Cardiac septum (tissue), 1 donor: Measurements from ENCODE around the gene SETDB2. TPM values are rescaled to one million over a fixed set of nuclear protein-coding genes. Genes with fewer than 3 reads are reported as not detected.

ENCODE experiments used
- DNase-seq: peaks from one replicate; pipeline ENCODE4 v3.0.0-alpha.2; 2020; ENCODE audit warnings: low spot score
- intact Hi-C: fragments of 100-400 bp; cut with DNase I; formaldehyde crosslinking; loops from one replicate; pipeline ENCODE4 v1.14.0; 2022
- total RNA-seq: library from RNA; stranded (reverse); fragmentation: NEBNext Ultra II Directional; extraction: Animal tissue kit (Norgen Biotek cat#: 25700); gene quantifications from one replicate; pipeline ENCODE4 v1.2.1, GENCODE V29; 2021
- donor health status: DM: no; HTN: no; CAD: no.

Gene SETDB2
- total RNA-seq, 1 donor from 2014 or later: 11.2 TPM

- no peak for DNase-seq
- intact Hi-C loops: no loop called here
Measured at GRCh38 chr13:49424011-49424560, 20.0 kb upstream of the SETDB2 start.

- no peak for DNase-seq
- intact Hi-C loops: no loop called here
Measured at GRCh38 chr13:49428041-49428763, 15.9 kb upstream of the SETDB2 start.

GRCh38 chr13:49429121-49429520 is 15.0 kb upstream of the SETDB2 start:
- no peak for DNase-seq

GRCh38 chr13:49435992-49436391 is 8.1 kb upstream of the SETDB2 start:
- intact Hi-C loops: loop anchor here (2.0 kb wide), 1 partner anchor 135 kb away; no protein-coding TSS in a partner anchor
- DNase-seq: no peak

More at GRCh38 chr13:49429121-49429520, 15.0 kb upstream of the SETDB2 start:
- intact Hi-C loops: no loop called here

GRCh38 chr13:49436890-49437289 is 7.2 kb upstream of the SETDB2 start:
- DNase-seq: no peak
- intact Hi-C loops: loop anchor here (2.0 kb wide), 1 partner anchor 136 kb away; no protein-coding TSS in a partner anchor

- intact Hi-C loops: loop anchor here (2.0 kb wide), 1 partner anchor 137 kb away; no protein-coding TSS in a partner anchor
- DNase-seq: no peak
Measured at GRCh38 chr13:49437705-49438104, 6.4 kb upstream of the SETDB2 start.

GRCh38 chr13:49439609-49440008 is 4.5 kb upstream of the SETDB2 start:
- DNase-seq: no peak
- intact Hi-C loops: loop anchor here (5.0 kb wide), 1 partner anchor 168 kb away; no protein-coding TSS in a partner anchor

- intact Hi-C loops: loop anchor here (5.0 kb wide), 1 partner anchor 166 kb away; no protein-coding TSS in a partner anchor
Measured at GRCh38 chr13:49441312-49441711, 2.8 kb upstream of the SETDB2 start.

GRCh38 chr13:49441846-49442245 is 2.2 kb upstream of the SETDB2 start:
- intact Hi-C loops: loop anchor here (5.0 kb wide), 1 partner anchor 165 kb away; no protein-coding TSS in a partner anchor
- no peak for DNase-seq

More at GRCh38 chr13:49441312-49441711, 2.8 kb upstream of the SETDB2 start:
- DNase-seq: no peak

GRCh38 chr13:49443357-49443703 is 744 bp upstream of the SETDB2 start:
- DNase-seq: no peak
- intact Hi-C loops: loop anchor here (5.0 kb wide), 1 partner anchor 164 kb away; no protein-coding TSS in a partner anchor

GRCh38 chr13:49444524-49445395 is 686 bp downstream of the SETDB2 start:
- no peak for DNase-seq
- intact Hi-C loops: loop anchor here (2.0 to 5.0 kb wide), 2 partner anchors 52 to 163 kb away; no protein-coding TSS in a partner anchor

GRCh38 chr13:49446473-49446872 is 2.4 kb downstream of the SETDB2 start:
- intact Hi-C loops: loop anchor here (2.0 kb wide), 1 partner anchor 138 kb away; the partner anchor contains the start of gene RCBTB1

GRCh38 chr13:49448753-49449152 is 4.7 kb downstream of the SETDB2 start:
- DNase-seq: no peak
- intact Hi-C loops: no loop called here

More at GRCh38 chr13:49446473-49446872, 2.4 kb downstream of the SETDB2 start:
- no peak for DNase-seq

GRCh38 chr13:49450105-49450819 is 6.2 kb downstream of the SETDB2 start:
- intact Hi-C loops: no loop called here

GRCh38 chr13:49452725-49453457 is 8.8 kb downstream of the SETDB2 start:
- no peak for DNase-seq
- intact Hi-C loops: no loop called here

More at GRCh38 chr13:49450105-49450819, 6.2 kb downstream of the SETDB2 start:
- DNase-seq: no peak

- no peak for DNase-seq
- intact Hi-C loops: no loop called here
Measured at GRCh38 chr13:49453465-49453864, 9.4 kb downstream of the SETDB2 start.

- DNase-seq: no peak
- intact Hi-C loops: no loop called here
Measured at GRCh38 chr13:49454388-49455006, 10.4 kb downstream of the SETDB2 start.

GRCh38 chr13:49455007-49455398 is 10.9 kb downstream of the SETDB2 start:
- no peak for DNase-seq
- intact Hi-C loops: no loop called here
